ENCODE data around the gene ZNF92.

The ZNF92 gene

DNA sequence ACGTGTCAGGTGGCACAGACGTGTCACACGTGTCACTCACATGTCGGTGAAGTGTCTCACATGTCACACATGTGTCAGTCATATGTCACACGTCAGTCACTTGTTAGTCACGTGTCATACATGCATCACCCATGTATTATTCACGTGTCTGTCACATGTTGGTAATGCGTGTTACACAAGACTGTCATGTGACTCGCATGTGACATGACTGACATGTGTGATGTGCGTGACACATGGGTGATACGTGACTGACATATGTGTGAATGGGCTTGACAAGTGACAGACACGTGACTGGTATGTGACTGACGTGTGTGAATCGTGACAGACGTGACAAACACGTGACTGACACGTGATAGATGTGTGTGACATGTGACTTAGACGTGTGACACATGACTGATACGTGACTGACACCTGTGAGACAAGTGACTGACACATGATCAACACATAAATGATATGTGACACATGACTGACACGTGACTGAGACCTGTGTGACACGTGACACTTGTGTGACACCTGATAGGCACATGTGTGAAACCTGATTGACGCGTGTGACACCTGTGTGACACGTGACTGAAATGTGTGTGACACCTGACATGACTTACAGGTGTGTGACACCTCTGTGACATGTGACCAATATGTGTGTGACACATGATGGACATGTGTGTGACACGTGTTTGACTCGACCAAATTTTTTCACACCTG lies 56.1 kb downstream of the ZNF92 start:
- no peak for DNase-seq

DNA sequence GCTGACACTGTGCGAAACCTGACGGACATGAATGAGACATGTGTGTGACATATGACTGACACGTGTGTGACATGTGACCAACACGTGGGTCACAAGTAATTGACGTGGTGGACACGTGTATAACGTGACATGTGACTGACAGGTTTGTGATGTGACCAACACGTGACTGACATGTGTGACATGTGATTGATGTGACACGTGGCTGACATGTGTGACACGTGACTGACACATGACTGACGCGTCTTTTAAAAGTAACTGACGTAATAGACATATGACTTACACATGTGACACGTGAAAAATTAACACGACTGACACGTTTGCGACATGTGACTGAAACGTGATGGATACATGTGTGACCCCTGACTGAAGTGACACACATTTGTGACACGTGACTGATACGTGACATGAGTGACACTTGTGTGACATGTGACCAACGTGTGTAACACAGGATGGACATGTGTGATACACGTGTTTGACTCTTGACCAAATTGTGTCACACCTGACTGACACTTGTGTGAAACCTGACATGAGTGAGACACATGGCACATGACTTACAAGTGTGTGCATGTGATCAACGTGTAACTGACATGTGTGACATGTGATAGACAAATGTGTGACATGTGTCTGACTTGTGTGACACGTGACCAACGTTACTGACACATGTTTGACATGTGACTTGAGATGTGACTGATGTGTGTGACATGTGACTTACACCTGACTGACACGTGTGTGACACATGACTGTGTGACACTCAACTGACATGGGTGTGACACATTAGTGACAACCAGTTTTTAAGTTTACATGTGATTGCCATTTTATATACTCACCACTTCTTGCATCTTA lies 56.9 kb downstream of the ZNF92 start:
- no peak for DNase-seq

DNA sequence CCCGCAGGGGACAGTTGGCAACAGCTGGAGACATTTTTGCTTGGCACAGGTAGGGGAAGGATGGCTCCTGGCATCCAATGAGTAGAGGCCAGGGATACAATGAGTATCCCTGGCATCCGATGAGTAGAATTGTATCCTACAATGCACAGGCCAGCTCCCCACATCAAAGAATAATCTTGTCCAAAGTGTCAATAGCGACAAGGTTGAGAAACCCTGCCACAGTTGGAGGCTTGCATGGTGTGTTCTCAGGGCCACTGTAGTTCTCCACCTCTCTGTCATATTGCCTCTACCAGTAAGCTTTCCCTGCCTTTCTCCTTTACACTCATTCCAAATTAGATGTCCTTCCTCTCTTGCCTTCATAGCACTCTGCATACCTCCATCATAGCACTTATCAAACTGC lies 60.7 kb downstream of the ZNF92 start:
- DNase-seq: no peak

DNA sequence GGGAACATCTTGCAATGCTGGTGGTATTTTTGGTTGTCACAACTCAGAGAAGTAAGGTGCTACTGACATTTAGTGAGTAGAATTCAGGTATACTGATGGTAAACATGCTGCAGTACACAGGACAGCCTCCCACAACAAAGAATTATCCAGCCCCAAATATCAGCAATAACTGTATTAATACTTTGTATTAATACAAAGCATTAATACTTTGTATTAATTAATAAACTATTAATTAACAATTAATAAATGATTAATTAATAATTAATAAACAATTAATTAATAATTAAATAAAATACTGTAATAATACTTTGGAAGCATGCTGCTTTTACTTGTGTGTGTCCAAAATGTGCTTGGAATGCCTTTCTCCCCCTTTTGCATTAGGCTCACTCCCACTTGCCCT lies 62.5 kb downstream of the ZNF92 start:
- DNase-seq: no peak

DNA sequence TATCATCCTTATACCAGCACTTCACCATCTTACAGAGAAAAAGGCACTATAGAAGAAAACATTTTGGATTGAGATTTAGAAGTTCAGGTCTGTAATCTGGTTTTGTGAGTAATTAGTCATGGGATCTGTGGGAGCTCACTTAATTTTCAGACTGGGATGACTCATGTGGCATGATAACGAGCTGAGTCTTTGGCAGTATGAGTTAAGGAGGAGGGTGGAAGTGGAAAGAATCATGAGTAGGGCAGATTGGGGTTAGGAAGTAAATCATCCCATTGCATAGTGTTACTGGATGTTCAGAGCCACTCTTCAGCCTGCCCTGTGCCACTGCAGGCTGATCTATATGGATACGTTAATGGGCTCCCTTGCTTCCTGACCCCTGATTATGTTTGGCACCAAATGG lies 64.9 kb downstream of the ZNF92 start:
- peak; percentile 59 for DNase-seq

DNA sequence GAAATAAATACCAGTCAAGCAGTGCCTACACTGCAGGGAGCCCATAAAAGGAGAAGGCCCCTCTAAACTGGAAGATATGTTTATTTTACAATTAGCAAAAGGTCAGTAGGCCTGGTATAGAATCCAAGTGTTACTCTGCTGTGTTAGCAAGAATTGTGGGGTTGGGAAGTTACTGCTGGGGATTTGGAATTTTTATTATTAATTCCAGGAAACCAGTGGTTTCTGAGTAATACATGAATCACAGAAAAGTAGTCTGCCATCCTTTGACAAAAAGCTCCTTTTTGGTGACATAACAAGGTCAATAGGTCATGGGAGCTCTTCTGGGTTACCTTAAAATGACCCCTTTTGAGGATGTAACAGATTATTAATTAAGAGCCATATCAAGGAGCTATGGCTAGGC lies 67.4 kb downstream of the ZNF92 start:
- peak; percentile 48 for DNase-seq

DNA sequence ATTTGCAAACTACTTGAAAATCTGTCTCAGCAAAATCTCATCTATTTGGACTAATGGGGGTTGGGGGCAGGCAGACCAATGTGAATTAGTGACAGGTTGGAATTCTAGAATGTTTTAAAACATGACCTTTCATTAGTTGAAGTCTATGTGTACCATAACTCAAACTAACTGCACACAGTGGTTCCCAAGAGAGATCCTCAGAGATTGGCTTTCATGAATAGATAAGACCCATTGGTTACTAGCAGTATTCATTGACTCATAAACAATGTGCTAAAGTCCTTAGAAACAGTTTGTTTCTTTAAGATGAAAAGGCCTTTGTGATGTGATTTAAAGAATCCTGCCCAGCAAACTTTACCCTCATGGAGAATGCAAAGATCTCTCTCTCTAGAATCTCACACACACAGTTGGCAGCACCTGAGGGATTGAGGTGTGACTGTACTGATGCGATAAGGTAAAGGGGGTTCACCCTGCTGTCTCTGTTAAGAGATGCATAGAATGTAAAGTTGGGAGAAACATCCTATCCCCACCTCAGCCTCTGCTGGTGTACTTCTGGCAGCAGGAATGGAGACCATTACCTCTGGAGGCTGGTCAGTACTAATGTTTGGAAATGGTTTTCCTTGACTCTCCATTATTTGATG lies 70.7 kb downstream of the ZNF92 start:
- no peak for DNase-seq

DNA sequence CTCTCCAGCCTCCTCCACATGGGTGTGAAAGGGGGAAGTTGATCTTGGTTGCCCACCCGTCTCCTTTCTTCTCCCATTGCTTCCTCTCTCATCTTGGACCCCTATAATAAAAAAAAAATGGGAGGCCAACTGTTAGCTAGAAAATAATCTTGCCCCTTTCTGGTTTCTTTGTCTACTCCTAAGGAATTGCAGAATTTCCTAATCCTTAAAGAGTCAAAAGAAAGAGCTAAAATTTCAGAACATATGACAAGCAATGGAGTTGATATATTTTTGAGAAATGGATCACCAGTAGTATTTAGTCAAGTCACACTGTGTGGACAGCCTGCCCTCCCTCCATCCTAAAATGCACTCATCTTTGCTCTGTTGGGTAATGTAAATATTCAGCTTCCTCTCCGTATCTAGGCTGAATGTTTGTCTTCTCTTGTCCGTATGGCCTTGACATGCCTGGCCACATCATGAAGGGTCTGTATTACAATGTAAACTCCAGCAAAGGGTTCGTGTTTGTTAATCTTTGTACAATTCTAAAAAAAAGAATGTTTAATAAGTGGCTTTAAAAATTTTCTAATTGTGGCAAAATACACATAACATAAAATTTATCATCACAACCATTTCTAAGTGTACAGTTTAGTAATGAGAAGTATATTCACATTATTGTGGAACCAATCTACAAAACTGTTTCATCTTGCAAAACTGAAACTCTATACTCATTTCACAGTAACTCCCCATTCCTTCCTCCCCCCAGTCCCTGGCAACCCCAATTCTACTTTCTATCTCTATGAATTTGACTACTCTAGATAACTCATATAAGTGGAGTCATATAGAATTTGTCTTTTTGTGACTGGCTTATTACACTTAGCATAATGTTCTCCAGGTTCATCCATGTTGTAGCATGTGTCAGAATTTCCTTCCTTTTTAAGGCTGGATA lies 71.5 kb downstream of the ZNF92 start:
- no peak for DNase-seq

DNA sequence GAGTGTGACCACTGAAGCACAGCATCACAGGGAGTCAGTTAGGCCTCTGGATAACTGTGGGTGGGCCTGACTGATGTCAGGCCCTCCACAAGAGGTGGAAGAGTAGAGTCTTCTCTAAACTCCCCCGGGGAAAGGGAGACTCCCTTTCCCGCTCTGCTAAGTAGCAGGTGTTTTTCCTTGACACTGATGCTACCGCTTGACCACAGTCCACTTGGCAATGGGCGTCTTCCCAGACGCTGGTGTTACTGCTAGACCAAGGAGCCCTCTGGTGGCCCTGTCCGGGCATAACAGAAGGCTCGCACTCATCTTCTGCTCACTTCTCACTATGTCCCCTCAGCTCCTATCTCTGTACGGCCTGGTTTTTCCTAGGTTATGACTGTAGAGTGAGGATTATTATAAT lies 73.4 kb downstream of the ZNF92 start:
- peak; percentile 1 for DNase-seq

DNA sequence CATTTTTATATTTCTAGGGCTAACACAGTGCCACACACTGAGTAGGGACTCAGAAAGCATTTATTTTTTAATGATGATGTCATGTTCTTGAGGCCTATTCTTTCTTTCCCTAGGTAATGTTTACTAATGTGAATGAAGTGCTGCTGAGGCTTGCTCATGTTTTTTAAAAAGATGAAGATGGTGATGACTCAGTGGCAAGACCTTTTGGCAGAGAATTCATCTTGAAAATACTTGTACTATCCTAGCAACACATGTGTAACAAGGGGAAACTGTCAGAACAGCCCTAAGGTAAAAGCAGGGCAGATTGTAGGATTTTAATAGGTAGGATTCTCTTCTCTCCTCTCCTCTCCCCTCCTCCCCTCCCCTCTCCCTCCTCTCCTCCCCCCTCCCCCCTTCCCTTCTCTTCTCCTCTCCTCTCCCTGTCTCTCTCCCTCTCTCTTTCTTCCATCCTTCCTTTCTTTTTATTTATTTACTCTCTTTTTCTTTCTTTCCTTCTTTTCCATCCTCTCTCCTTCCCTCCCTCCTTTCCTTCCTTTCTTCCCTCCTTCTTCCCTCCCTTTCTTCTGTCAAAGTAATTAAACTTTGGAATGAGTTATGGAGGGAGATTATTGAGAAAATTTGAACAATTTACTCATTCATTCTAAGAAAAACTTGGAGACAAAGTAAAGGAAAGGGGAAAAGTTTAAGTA lies 75.3 kb downstream of the ZNF92 start:
- DNase-seq: peak; percentile 38

DNA sequence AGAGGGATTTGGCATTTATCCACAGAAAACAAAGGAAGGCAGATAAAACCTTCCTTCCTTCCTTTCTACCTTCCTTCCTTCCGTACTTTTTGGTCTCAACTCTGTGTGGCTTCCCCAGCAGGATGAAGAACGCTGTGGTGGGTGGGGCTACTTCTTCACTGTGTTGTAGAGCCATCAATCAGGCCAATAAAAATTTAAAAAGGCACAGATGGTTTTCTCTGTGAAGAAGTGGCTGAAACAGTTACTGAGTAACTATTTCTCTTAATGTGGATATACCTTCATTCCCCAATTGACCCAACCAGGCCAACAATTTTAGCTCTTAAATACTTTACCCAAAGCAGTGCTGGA lies 75.8 kb downstream of the ZNF92 start:
- no peak for DNase-seq

All from fibroblast of skin of back (primary cell).